GM12878 (cell line): ENCODE results near the gene AFG1L. TPM values are rescaled to one million over a fixed set of nuclear protein-coding genes. Genes with fewer than 3 reads are reported as not detected.

Experiments
- ATAC-seq: fragments of 200-7000 bp; cut with Tn5 transposase; 3 replicates; pipeline ENCODE4 v1.9.1; 2020; ENCODE audit warnings: mild to moderate bottlenecking, moderate library complexity
- BruUV-seq: library from RNA; stranded (reverse); fragments of 400-500 nt; replicated peaks from 2 replicates; lab custom pipeline; 2021; lab: Mats Ljungman, UMichigan
- CTCF ChIA-PET: fragments of 300-600 bp; sonication (Branson Sonifier 250); formaldehyde crosslinking; extraction: SDS; loops from one replicate; lab custom pipeline; 2021; ENCODE audit warnings: inconsistent platforms; lab: Yijun Ruan, JAX
- POLR2A ChIA-PET: fragments of 350-600 bp; formaldehyde crosslinking; extraction: SDS; loops from one replicate; lab custom pipeline; 2021; ENCODE audit warnings: inconsistent platforms; lab: Charles Lee
- RAD21 ChIA-PET: fragments of 300-600 bp; sonication (Branson Sonifier 250); formaldehyde crosslinking; loops from one replicate; lab custom pipeline; 2023; ENCODE audit warnings: antibody characterized with exemption; ENCODE audit not compliant: unreplicated experiment; lab: Charles Lee
- SMC1A ChIA-PET: fragments of 300-600 bp; sonication (Branson Sonifier 250); formaldehyde crosslinking; loops from one replicate; lab custom pipeline; 2023; ENCODE audit not compliant: unreplicated experiment, uncharacterized antibody; lab: Charles Lee
- DNase-seq: peaks from one replicate; pipeline ENCODE4 v3.0.0-alpha.2; 2011; ENCODE audit warnings: low read depth, low spot score
- FAIRE-seq: peaks from 3 replicates; lab custom pipeline; 2011; peaks lifted over from hg19 to GRCh38; lab: Jason Lieb, UNC
- H2AFZ ChIP-seq: 2 replicates; pipeline ENCODE4 v1.6.0; 2011; ENCODE audit warnings: low read depth, low read length, control low read depth; ENCODE audit not compliant: control insufficient read depth
- H3K27ac ChIP-seq: 2 replicates; pipeline ENCODE4 v1.5.1; 2011; ENCODE audit warnings: control low read depth; ENCODE audit not compliant: control insufficient read depth, insufficient read depth
- H3K27me3 ChIP-seq, 2 experiments: replicated peaks in 1 of 2; 2 replicates each; pipeline versions ENCODE4 v1.6.0 to v1.6.1; 2011; ENCODE audit warnings: low read length in 1 of 2; ENCODE audit not compliant: control insufficient read depth in 2 of 2, insufficient read depth in 2 of 2
- H3K36me3 ChIP-seq, 2 experiments: 2 replicates each; pipeline ENCODE4 v1.5.1; 2011; ENCODE audit warnings: low read length in 1 of 2; ENCODE audit not compliant: control insufficient read depth in 2 of 2, insufficient read depth in 2 of 2
- H3K4me1 ChIP-seq: 2 replicates; pipeline ENCODE4 v1.6.1; 2011; ENCODE audit warnings: mild to moderate bottlenecking, low read length, moderate library complexity, mixed read lengths; ENCODE audit not compliant: control insufficient read depth, insufficient read depth
- H3K4me2 ChIP-seq: 2 replicates; pipeline ENCODE4 v1.6.0; 2011; ENCODE audit warnings: control low read depth; ENCODE audit not compliant: control insufficient read depth, insufficient read depth
- H3K4me3 ChIP-seq: fragments of 200-600 bp; sonication (generic); 2 replicates; pipeline ENCODE4 v1.5.1; 2016
- H3K79me2 ChIP-seq: 2 replicates; pipeline ENCODE4 v1.6.0; 2011; ENCODE audit warnings: low read length; ENCODE audit not compliant: control insufficient read depth, insufficient read depth
- H3K9ac ChIP-seq: 2 replicates; pipeline ENCODE4 v1.8.0; 2011; ENCODE audit warnings: low read length, control low read depth, mixed read lengths; ENCODE audit not compliant: control insufficient read depth, insufficient read depth
- H3K9me3 ChIP-seq: replicated peaks from 3 replicates; pipeline ENCODE4 v1.5.1; 2011; ENCODE audit warnings: mild to moderate bottlenecking, low read length; ENCODE audit not compliant: control insufficient read depth, insufficient read depth
- H4K20me1 ChIP-seq: 2 replicates; pipeline ENCODE4 v1.6.0; 2011; ENCODE audit not compliant: control insufficient read depth, insufficient read depth
- ATF2 ChIP-seq: IDR thresholded peaks from 2 replicates; pipeline ENCODE4 v1.6.1; 2012; ENCODE audit warnings: low read length, inconsistent platforms
- BRCA1 ChIP-seq: IDR thresholded peaks from 2 replicates; pipeline ENCODE4 v1.6.1; 2011; ENCODE audit warnings: low read depth, low read length, improper control_type of control experiment
- MTA3 ChIP-seq: IDR thresholded peaks from 2 replicates; pipeline ENCODE4 v1.6.1; 2012; ENCODE audit warnings: low read length, inconsistent platforms, borderline replicate concordance
- MYC ChIP-seq: IDR thresholded peaks from 2 replicates; pipeline ENCODE4 v1.6.1; 2011; ENCODE audit warnings: mild to moderate bottlenecking, low read length, moderate library complexity, inconsistent platforms; ENCODE audit not compliant: insufficient read depth, insufficient replicate concordance, insufficient read length, severe bottlenecking
- PML ChIP-seq: IDR thresholded peaks from 2 replicates; pipeline ENCODE4 v1.6.1; 2012; ENCODE audit warnings: low read length, inconsistent platforms
- POLR2A ChIP-seq: IDR thresholded peaks from 2 replicates; pipeline ENCODE4 v1.6.1; 2011; ENCODE audit warnings: low read depth, mild to moderate bottlenecking, low read length
- SP1 ChIP-seq: IDR thresholded peaks from one replicate; pipeline ENCODE4 v1.6.1; 2011; ENCODE audit warnings: low read depth, low read length
- SREBF1 ChIP-seq: IDR thresholded peaks from 2 replicates; pipeline ENCODE4 v1.6.1; 2012; ENCODE audit warnings: mild to moderate bottlenecking, low read length
- USF2 ChIP-seq: IDR thresholded peaks from 2 replicates; pipeline ENCODE4 v1.6.1; 2011; ENCODE audit warnings: low read depth, low read length, improper control_type of control experiment, borderline replicate concordance
- ZBTB11 ChIP-seq: fragments of 450-650 bp; formaldehyde crosslinking; IDR thresholded peaks from 2 replicates; pipeline ENCODE4 v1.5.0; 2022; ENCODE audit warnings: mild to moderate bottlenecking, missing genetic modification characterization
- ZNF217 ChIP-seq: fragments of 450-650 bp; IDR thresholded peaks from 2 replicates; pipeline ENCODE4 v1.6.1; 2017; ENCODE audit warnings: antibody characterized with exemption, mild to moderate bottlenecking
- ZNF274 ChIP-seq: IDR thresholded peaks from one replicate; pipeline ENCODE4 v1.8.0; 2011; ENCODE audit not compliant: insufficient read length, insufficient read depth
- WGBS: methylation state at CpG from one replicate; pipeline ENCODE4 v1.1.6; 2016; ENCODE audit warnings: low lambda C conversion rate; ENCODE audit not compliant: insufficient replicate concordance, insufficient coverage; ENCODE audit errors: missing lambda C conversion rate; 5-methylcytosine and 5-hydroxymethylcytosine counted together
- in situ Hi-C: fragments of 300-500 bp; cut with MboI; formaldehyde crosslinking; loops from 9 replicates; pipeline ENCODE4 v1.14.3; 2018; ENCODE audit warnings: mixed read lengths
- intact Hi-C: fragments of 100-400 bp; cut with micrococcal nuclease; formaldehyde crosslinking; loops from one replicate; pipeline ENCODE4 v1.14.2; 2022; ENCODE audit not compliant: unreplicated experiment
- polyA plus RNA-seq, 11 experiments: library from polyadenylated mRNA; depleted of rRNA in 4 of 11; unstranded in 6 of 11; stranded (reverse) in 5 of 11; fragments of >200 nt; fragmentation: Nextera tagmentation in 4 of 11; fragmentation: Illumina TruSeq in 1 of 11; extraction: Ambion mirVana in 4 of 11; extraction: Trizol in 1 of 11; gene quantifications; 1 replicate in 1 of 11; 2 replicates in 10 of 11; pipeline versions ENCODE4 v1.2.1 to v1.2.3, GENCODE V29; 2011 to 2016; ENCODE audit warnings: inconsistent platforms in 2 of 11, missing spikeins in 2 of 11, low read depth in 1 of 11
- total RNA-seq, 4 experiments: library from RNA; depleted of rRNA in 3 of 4; stranded (reverse); fragments of >200 nt in 3 of 4; fragmentation: Illumina TruSeq in 1 of 4; extraction: Trizol in 1 of 4; gene quantifications; 2 replicates each; pipeline versions ENCODE4 v1.2.1 to v1.2.3, GENCODE V29; 2013 to 2021

Gene AFG1L
- total and polyA plus RNA-seq, 10 of the 15 experiments (the other 5 are each of a cell fraction or from before 2014, with no cell fraction given): 2.3 to 9.0 (median 4.3) TPM

- ChIA-PET CTCF (no interaction called here), POLR2A (interaction anchor here (0.7 kb wide), 1 partner anchor 397 kb away, joined by 3 read pairs; no protein-coding TSS in a partner anchor), RAD21 (no interaction called here), SMC1A (no interaction called here)
- Histone ChIP-seq H3K36me3 (no peaks in the 10 kb centered on the region), H3K9ac (no peak overlapping the region), H4K20me1 (no peaks in the 10 kb centered on the region), H3K27me3 (peaks cover 0 to 6% of the 10 kb centered on the region in 2 experiments; a peak in 2 of 4 replicates), H3K27ac (no peak overlapping the region), H3K4me3 (no peak overlapping the region), H3K4me2 (no peak overlapping the region), H3K79me2 (no peaks in the 10 kb centered on the region), H3K4me1 (no peaks in the 10 kb centered on the region), H2AFZ (no peak overlapping the region), H3K9me3 (no peaks in the 10 kb centered on the region)
- no peak for DNase-seq
- intact Hi-C loops (no loop called here), in situ Hi-C loops (loop anchor here (5.0 kb wide), 2 partner anchors 233 to 518 kb away; no protein-coding TSS in a partner anchor)
- WGBS: 59% methylated on average over 1 of the region's 1 CpG
- FAIRE-seq: no peak
- TF ChIP-seq POLR2A (no peak), MTA3 (no peak), MYC (no peak), USF2 (no peak), BRCA1 (no peak), ATF2 (no peak), ZNF217 (no peak), PML (no peak), SP1 (no peak), ZNF274 (no peak), SREBF1 (no peak), ZBTB11 (CRISPR knock-in tag) (no peak)
- no peak for ATAC-seq
- BruUV-seq: no TSS peak
Measured at GRCh38 chr6:108549241-108549640, 254.4 kb downstream of the AFG1L start.
